GM20000 (cell line): ENCODE data around the gene TMEM89.

Experiments used
- DNase-seq: peaks from one replicate; pipeline ENCODE4 v3.0.0; 2012; ENCODE audit warnings: low spot score
- CTCF ChIP-seq: IDR thresholded peaks from 2 replicates; pipeline ENCODE4 v1.5.1; 2012; ENCODE audit warnings: mild to moderate bottlenecking, control low read depth; ENCODE audit errors: extremely low read depth, missing control alignments

TMEM89 gene

GRCh38 chr3:48651771-48652170, 30.2 kb upstream of the TMEM89 start:
- no peak for TF ChIP-seq CTCF
- DNase-seq = no peak

- no peak for DNase-seq
- no peak for TF ChIP-seq CTCF
These were observed 29.2 kb upstream of the TMEM89 start for GRCh38 chr3:48650723-48651122.

GRCh38 chr3:48648188-48648850, 26.8 kb upstream of the TMEM89 start:
- DNase-seq = no peak
- no peak for TF ChIP-seq CTCF

GRCh38 chr3:48647714-48648113, 26.1 kb upstream of the TMEM89 start:
- no peak for TF ChIP-seq CTCF
- no peak for DNase-seq

- TF ChIP-seq CTCF = no peak
- no peak for DNase-seq
These were observed 23.6 kb upstream of the TMEM89 start for GRCh38 chr3:48644898-48645760.

GRCh38 chr3:48642605-48643004, 21.0 kb upstream of the TMEM89 start:
- no peak for TF ChIP-seq CTCF
- no peak for DNase-seq

- no peak for DNase-seq
- TF ChIP-seq CTCF = no peak
These were observed 19.8 kb upstream of the TMEM89 start for GRCh38 chr3:48641396-48641795.
